Stimulated activated naive CD8-positive, alpha-beta T cell treated with anti-CD3 and anti-CD28 coated beads, Interleukin-15, Interleukin-2, amounts not matched to agents 100 ng/mL and 50 ng/mL, for 24 hours (primary cell): ENCODE results near the gene POLE.

ENCODE experiments used
- H3K27ac Mint-ChIP-seq: one replicate; pipeline ENCODE4 v1.8.0; 2021; ENCODE audit warnings: mild to moderate bottlenecking, mixed read lengths
- H3K27me3 Mint-ChIP-seq: one replicate; pipeline ENCODE4 v1.8.0; 2021; ENCODE audit warnings: mixed read lengths
- H3K36me3 Mint-ChIP-seq: one replicate; pipeline ENCODE4 v1.8.0; 2021; ENCODE audit warnings: low read depth, mixed read lengths
- H3K4me1 Mint-ChIP-seq: one replicate; pipeline ENCODE4 v1.8.0; 2021; ENCODE audit warnings: low read depth, mixed read lengths
- H3K4me3 Mint-ChIP-seq: one replicate; pipeline ENCODE4 v1.8.0; 2021; ENCODE audit warnings: mild to moderate bottlenecking, mixed read lengths
- H3K9me3 Mint-ChIP-seq: one replicate; pipeline ENCODE4 v1.8.0; 2021; ENCODE audit warnings: mixed read lengths

POLE gene

DNA sequence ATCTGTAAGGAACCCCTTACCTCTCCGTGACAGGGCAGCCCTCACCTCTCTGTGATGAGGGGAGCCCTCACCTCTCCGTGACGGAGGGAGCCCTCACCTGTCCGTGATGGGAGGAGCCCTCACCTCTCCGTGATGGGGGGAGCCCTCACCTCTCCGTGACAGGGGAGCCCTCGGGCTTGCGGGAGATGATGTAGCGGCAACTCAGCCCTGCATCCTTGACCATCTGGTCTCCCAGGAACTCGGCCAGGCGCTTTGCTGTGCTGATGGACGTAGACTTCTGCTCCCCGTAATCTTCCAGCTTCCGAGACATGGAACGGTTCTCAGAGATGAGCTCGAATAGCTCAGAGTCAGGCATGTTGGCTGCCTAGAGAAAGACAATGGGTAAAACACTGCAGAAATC is 28.0 kb downstream of the POLE start:
- no peak overlapping the region for H3K27ac Mint-ChIP-seq
- no peaks in the 10 kb centered on the region for H3K4me1 Mint-ChIP-seq
- no peak overlapping the region for H3K4me3 Mint-ChIP-seq
- H3K27me3 Mint-ChIP-seq, result no peaks in the 10 kb centered on the region
- peaks cover 82% of the 10 kb centered on the region for H3K36me3 Mint-ChIP-seq
- H3K9me3 Mint-ChIP-seq, result no peaks in the 10 kb centered on the region

DNA sequence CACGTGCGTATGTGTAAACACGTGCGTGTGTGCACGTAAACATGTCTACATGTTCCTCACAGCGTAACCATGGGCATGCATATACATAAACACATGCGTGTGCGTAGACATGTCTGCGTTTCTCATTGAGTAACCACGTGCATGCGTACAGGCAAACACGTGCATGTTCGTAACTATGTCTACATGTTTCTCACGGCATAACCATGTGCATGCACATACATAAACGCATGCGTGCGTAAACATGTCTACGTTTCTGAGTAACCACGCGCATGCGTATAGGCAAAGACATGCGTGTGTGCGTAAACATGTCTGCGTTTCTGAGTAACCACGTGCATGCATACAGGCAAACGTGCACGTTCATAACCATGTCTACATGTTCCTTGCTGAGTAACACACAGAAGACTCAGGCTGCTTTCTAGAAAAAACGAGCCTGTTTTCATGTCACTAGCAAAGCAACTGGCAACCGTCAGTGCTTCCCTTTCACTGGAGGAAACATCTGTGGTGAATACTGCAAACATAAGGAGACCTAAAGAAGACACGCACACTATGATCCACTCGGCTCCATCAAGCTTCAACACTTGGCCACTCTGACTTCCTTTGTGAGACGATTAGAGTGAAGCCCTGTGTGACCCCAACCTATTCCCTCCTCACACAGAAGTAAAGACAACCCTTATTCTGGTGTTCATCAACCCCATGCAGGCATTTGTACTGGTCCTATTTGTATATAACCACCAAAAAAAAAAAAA is 28.8 kb downstream of the POLE start:
- H3K27me3 Mint-ChIP-seq, result no peaks in the 10 kb centered on the region
- H3K4me3 Mint-ChIP-seq, result no peak overlapping the region
- peaks cover 83% of the 10 kb centered on the region for H3K36me3 Mint-ChIP-seq
- H3K4me1 Mint-ChIP-seq, result no peaks in the 10 kb centered on the region
- no peak overlapping the region for H3K27ac Mint-ChIP-seq
- H3K9me3 Mint-ChIP-seq, result no peaks in the 10 kb centered on the region

DNA sequence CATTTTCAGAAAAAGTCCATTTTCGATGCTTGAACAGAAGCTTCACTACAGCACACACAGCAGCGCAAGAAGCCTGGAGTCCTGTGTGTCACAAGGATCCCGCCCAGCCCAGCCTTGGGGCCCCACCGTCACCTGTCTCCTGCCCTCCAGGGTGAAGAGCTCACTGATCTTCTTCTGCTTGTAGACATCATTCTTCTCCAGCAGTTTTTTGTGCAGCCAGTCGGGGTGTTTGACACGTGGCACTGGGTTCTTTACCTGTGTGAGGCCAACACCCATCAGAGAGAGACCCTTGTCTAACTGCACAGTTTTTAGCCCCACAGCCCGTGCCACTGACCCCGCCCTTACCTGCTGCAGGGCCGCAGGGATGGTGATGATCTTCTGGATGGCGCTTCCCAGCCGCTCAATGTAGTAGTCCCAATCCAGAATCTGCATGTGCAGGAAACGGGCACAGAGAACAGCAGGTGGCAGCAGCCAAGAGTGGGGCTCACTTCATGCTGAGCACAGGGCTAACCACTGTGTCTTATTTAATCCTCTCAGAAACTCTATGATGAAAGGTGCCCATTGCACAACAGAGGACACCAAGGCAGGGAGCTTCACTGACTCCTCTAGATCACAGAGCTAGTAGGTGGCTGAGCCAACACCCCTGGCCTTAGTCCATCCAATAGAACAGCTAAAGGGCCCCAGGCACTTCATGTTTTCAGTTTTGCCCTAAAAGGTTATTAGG is 30.0 kb downstream of the POLE start:
- Mint-ChIP-seq H3K27ac (no peak overlapping the region), H3K4me1 (no peaks in the 10 kb centered on the region), H3K4me3 (no peak overlapping the region), H3K36me3 (peaks cover 82% of the 10 kb centered on the region), H3K27me3 (no peaks in the 10 kb centered on the region), H3K9me3 (no peaks in the 10 kb centered on the region)

DNA sequence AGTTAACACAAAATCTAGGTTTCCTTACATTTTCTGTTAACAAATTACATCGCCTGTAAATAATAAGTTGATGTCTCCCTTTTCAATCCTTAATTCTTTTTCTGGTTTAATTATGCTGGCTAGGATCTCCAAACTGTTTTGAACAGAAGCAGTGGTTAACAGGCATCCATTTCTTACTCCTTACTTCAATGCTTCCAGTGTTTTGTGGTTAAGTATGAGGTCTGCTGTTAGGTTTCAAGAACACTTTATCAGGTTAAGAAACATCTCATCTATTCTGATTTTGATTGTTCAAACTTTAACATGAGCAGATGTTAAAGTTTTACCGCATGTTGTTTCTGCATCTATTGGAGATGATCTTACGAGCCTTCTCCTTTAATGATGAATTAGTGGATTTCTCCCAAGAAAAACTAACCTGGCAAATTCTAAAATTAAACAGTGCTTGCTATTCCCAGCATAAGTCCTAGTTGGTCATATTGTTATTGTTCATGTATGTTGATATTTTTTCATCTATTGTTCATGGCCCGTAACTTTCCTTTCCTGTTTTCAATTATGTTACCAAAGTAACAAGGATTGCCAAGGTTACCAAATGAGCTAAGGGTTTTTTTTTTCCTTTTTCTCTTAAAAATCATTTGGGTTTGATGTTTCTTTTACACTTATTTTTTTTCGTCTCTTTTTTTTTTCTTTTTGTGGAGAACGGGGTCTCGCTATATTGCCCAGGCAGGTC is 33.4 kb downstream of the POLE start:
- Mint-ChIP-seq H3K27me3 (no peaks in the 10 kb centered on the region), H3K9me3 (no peaks in the 10 kb centered on the region), H3K36me3 (peaks cover 73% of the 10 kb centered on the region), H3K4me1 (no peaks in the 10 kb centered on the region), H3K27ac (no peak overlapping the region), H3K4me3 (no peak overlapping the region)

DNA sequence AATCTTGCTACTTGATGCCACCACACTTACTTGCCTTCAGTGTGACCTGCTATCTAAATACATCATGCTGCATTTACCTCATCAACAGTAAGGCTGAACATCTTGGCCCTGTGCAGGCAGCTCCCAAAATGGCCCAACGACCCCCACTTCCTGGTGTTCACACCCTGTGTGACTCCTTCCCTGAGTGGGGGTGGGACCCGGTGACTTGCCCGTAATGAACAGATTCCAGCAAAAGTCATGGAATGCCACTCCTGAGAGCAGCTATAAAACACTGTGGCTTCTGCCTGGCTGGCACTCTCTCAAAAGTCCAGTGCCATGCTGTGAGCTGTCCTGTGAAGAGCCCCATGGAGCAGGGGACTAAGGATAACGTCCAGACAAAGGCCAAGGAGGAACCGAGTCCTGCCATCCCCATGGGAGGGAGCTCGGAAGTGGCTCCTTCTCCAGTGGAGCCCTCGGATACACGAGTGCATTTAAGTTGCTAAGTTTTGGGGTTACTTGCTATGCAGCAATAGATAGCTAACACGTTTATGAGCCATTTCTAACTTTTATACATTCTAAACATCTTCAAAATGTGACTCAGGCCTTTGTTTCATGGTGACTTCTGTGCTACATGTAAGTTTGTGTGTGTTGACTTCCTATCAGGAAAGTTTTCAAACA is 35.6 kb downstream of the POLE start:
- no peaks in the 10 kb centered on the region for H3K9me3 Mint-ChIP-seq
- no peak overlapping the region for H3K27ac Mint-ChIP-seq
- H3K27me3 Mint-ChIP-seq, result no peaks in the 10 kb centered on the region
- H3K4me3 Mint-ChIP-seq, result no peak overlapping the region
- H3K4me1 Mint-ChIP-seq, result peaks cover 3% of the 10 kb centered on the region
- peaks cover 64% of the 10 kb centered on the region for H3K36me3 Mint-ChIP-seq

DNA sequence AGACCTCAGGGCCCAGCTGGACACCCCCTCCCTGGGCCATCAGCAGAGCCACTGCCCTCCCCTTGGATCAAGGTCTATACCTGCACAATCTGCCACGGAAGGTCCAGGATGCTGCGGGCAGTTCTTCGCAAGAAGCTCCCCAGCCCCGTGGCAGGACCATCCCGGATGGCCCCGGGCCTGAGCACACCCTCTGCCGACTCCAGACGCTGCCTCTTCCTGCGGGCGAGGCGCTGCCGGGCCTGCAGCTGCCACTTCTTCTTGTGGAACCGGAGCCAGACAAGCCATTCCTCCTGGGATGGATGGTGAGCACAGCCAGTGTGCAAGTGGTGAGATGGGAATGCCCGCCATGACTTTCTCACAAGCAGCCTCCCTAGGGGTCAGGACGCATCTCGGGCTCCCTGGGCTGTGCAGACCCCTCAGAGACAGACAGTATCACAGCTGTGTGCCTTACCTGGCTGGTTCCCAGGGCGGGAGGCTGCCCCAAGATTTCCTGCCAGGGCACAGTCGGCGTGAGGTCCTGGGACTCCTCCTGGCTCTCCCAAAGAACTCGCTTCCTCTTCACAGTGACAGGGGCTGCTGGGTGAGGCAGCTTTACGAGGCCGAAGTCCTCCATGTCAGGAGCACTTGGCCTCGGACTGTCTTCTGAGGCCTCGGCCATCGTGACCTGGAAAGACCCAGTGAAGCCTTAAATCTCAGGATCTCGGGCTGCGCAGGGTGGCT is 37.8 kb downstream of the POLE start:
- Mint-ChIP-seq H3K27ac (no peak overlapping the region), H3K4me1 (peaks cover 3% of the 10 kb centered on the region), H3K27me3 (no peaks in the 10 kb centered on the region), H3K9me3 (no peaks in the 10 kb centered on the region), H3K36me3 (peaks cover 61% of the 10 kb centered on the region), H3K4me3 (no peak overlapping the region)

DNA sequence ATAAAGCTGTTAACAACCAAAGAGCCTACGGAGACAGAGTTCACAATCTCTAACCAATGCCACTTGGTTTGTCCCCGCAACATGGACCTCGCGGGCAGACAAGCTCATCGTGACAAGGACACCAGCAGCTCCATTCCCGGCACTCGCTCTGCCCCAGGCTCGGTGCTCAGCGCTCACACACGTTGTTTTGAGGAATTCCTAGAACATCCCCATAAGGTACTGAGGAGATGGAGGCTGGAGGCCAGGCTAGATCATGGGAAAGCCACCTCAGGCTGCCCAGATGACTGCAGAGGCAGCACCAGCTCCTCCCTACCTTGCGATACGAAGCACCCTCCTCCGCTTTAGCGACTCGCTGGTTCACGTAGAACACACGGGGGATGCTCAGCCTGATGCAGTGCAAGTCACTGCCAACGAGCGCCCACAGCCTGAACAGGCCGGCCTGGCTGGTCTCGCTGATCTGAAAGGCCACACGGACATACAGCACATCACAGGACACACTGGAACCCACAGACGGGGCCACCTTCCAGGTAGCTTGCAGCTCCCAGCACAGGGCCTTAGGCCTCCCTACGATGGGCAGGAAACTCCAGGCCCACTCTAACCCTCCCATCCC is 38.4 kb downstream of the POLE start:
- Mint-ChIP-seq H3K27ac (no peak overlapping the region), H3K4me3 (no peak overlapping the region), H3K27me3 (no peaks in the 10 kb centered on the region), H3K36me3 (peaks cover 59% of the 10 kb centered on the region), H3K9me3 (no peaks in the 10 kb centered on the region), H3K4me1 (peaks cover 3% of the 10 kb centered on the region)

DNA sequence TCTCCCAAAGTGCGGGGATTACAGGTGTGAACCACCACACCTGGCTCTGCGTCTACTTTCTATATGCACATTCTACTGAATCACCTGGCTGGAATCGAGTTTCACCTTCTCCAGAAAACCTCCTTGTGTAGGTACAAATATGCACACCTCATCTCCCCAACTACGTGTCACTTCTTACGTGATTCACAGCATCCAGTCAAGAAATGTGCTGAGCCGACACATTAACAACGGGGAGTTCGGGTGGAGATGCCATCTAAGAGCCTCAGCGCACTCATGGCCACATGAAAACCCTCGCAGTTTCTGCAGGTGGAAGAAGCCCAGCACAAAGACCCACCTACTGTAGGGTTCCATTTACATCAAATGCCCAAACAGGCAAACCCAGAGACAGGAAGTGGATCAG is 39.3 kb downstream of the POLE start:
- Mint-ChIP-seq H3K27ac (no peak overlapping the region), H3K27me3 (no peaks in the 10 kb centered on the region), H3K36me3 (peaks cover 62% of the 10 kb centered on the region), H3K4me3 (no peak overlapping the region), H3K4me1 (peaks cover 3% of the 10 kb centered on the region), H3K9me3 (no peaks in the 10 kb centered on the region)

DNA sequence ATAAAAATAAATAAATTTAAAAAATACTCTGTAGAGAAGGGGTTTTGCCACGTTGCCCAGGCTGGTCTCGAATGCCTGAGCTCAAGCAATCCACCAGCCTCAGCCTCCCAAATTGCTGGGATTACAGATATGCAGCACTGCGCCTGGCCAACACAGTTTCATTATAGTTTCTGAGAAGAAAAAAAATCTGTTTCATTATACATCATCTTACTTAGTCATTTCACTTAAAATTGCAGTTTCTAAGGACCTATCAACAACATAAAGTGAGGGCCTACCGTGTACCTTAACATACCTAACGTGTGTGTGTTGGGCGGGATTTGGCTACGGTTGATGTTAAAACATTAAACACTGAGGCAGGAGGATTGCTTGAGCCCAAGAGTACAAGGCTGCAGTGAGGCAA is 40.3 kb downstream of the POLE start:
- Mint-ChIP-seq H3K36me3 (peaks cover 62% of the 10 kb centered on the region), H3K27me3 (no peaks in the 10 kb centered on the region), H3K4me1 (peaks cover 3% of the 10 kb centered on the region), H3K4me3 (no peak overlapping the region), H3K9me3 (no peaks in the 10 kb centered on the region), H3K27ac (no peak overlapping the region)

DNA sequence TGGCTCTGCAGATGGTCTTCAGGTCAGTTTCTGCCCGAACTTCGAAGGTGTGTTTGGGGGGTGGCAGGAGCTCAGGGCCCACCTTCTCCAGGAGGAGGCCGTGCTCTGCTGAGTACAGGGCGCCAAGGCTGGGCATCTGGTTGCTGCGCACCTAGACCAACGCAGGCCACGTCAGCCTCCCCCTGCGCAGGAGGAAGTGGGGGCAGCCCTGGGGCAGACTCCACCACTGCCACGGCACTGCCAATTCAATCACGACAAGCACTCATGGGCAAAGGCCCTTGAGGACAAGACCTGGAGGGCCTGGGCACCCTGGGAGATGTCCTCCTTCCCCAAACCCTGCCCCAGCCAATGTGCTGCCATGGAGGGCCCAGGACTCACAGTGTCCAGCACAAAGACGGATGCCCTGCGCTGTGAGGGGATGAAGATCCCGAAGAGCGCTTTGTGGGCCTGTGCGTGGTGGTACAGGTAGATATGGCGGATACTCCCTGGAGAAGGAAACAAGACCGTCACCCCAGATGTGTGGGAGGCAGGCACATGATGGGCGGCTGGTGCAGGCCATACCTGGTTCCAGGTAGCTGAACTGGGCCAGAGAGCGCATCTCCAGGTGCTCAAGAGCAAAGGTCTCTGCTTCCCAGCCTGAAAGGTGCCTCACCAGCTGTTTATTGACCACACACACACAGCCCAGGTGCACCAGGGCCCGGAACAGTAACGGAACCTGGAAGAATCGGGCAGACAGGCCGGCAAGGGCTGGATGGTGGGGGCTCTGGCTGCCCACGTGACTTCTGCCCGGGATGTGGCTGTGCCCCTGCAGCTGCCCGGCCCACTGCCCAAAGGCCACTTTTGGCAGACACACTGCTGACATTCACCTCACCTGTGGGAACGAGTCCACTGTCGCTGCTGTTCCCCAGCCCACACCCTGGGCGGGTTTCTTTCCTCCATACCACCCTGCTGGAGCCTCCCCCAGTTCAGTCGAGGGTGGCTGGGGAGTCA is 44.0 kb downstream of the POLE start:
- no peaks in the 10 kb centered on the region for H3K27me3 Mint-ChIP-seq
- no peak overlapping the region for H3K27ac Mint-ChIP-seq
- peaks cover 74% of the 10 kb centered on the region for H3K36me3 Mint-ChIP-seq
- no peak overlapping the region for H3K4me3 Mint-ChIP-seq
- peaks cover 3% of the 10 kb centered on the region for H3K4me1 Mint-ChIP-seq
- H3K9me3 Mint-ChIP-seq, result no peaks in the 10 kb centered on the region

DNA sequence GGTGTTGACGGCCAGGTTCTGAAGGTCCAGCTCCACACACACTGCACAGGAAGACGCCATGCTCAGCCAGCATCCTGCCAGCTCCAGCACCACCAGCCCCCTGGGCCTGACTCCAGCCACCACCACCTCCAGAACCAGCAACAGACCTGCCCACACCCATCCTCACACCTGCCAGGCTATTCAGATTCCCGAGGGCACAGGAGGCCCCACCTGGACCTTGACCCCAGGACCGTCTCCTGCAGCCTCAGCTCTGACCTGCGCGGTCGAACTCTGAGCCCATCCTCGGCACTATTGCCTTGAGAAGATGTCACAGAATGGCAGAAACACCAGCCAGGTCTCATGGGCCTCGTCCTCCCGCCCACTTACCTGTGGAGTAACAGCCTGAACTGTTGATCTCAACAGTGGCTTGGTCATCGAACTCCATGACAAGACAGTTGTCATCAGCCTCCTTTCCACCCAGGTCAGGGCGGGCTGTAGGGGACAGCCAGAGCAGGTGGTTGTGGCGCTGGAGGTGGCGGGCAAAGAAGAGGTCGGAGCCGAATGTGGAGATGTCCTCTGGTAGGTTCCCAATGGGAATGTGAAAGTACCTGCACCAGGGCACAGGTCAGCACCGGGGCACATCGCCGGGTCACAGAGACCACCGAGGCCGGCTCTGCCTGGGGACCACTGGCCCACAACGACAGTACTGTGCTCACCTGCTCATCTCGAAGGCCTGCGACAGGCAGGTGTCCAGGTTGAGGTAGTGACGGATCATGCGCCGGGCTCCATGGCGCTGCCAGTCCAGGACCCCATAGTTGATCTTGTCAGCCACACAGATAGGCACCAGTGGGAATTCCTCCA is 45.1 kb downstream of the POLE start:
- H3K27ac Mint-ChIP-seq, result no peak overlapping the region
- no peaks in the 10 kb centered on the region for H3K4me1 Mint-ChIP-seq
- no peak overlapping the region for H3K4me3 Mint-ChIP-seq
- peaks cover 75% of the 10 kb centered on the region for H3K36me3 Mint-ChIP-seq
- H3K27me3 Mint-ChIP-seq, result no peaks in the 10 kb centered on the region
- no peaks in the 10 kb centered on the region for H3K9me3 Mint-ChIP-seq

DNA sequence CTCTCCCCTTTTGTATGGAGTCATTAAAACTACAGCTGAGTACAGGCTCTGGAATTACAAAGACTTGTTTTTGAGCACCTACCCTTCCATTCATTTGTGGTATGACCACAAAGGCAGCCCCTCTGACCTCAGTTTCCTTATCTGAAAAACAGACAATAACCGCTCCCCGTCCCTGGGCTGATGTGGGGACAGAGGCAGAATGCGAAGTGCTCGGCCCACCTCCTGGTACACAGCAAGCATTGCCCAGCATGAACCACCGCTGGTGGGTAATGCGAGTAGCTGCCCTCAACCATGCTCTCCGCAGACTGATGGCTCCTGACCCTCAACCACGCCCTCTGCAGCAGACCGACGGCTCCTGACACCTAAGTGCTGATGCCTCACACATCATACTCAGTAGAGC is 46.2 kb downstream of the POLE start:
- Mint-ChIP-seq H3K36me3 (peaks cover 78% of the 10 kb centered on the region), H3K27ac (no peak overlapping the region), H3K4me3 (no peak overlapping the region), H3K27me3 (no peaks in the 10 kb centered on the region), H3K9me3 (no peaks in the 10 kb centered on the region), H3K4me1 (no peaks in the 10 kb centered on the region)
